Tibial nerve (tissue), 4 donors: ENCODE results near the gene MDP1. TPM values are rescaled to one million over a fixed set of nuclear protein-coding genes. Genes with fewer than 3 reads are reported as not detected.
A peak's percentile ranks its signal among the peaks of the same experiment; 100 is the strongest.

Experiments
- DNase-seq, 2 donors: peaks; one replicate each; pipeline ENCODE4 v3.0.0-alpha.2; 2019; ENCODE audit warnings: low spot score in 2 of 2
- H3K27ac ChIP-seq, 4 donors: fragments of 200-600 bp; sonication (generic) in 3 of 4; one replicate each; pipeline ENCODE4 v1.5.1; 2017 to 2019; ENCODE audit warnings: mild to moderate bottlenecking in 1 of 4
- H3K27me3 ChIP-seq, 2 donors: fragments of 200-600 bp; sonication (generic) in 1 of 2; one replicate each; pipeline versions ENCODE4 v1.5.1 to v1.6.0; 2017 to 2019
- H3K36me3 ChIP-seq, 3 donors: fragments of 200-600 bp; sonication (generic); one replicate each; pipeline ENCODE4 v1.5.1; 2018 to 2019
- H3K4me1 ChIP-seq, 4 donors: fragments of 200-600 bp; sonication (generic) in 3 of 4; one replicate each; pipeline ENCODE4 v1.5.1; 2017 to 2019
- H3K4me3 ChIP-seq, 4 donors: fragments of 200-600 bp; sonication (generic) in 3 of 4; one replicate each; pipeline ENCODE4 v1.5.1; 2017 to 2019; ENCODE audit warnings: mild to moderate bottlenecking in 1 of 4, moderate library complexity in 1 of 4
- H3K9me3 ChIP-seq, 4 donors: fragments of 200-600 bp; sonication (generic) in 3 of 4; one replicate each; pipeline ENCODE4 v1.5.1; 2017 to 2019
- CTCF ChIP-seq, 5 experiments: fragments of 200-600 bp in 3 of 5; fragments of 450-650 bp in 2 of 5; sonication (generic) in 3 of 5; IDR thresholded peaks; one replicate each; pipeline ENCODE4 v1.5.1; 2016 to 2019; ENCODE audit warnings: antibody characterized with exemption in 5 of 5, mild to moderate bottlenecking in 3 of 5, moderate library complexity in 2 of 5
- EP300 ChIP-seq, 2 donors: sonication (generic); formaldehyde crosslinking; IDR thresholded peaks; one replicate each; pipeline ENCODE4 v1.6.1; 2017; ENCODE audit warnings: antibody characterized with exemption in 2 of 2, mild to moderate bottlenecking in 1 of 2
- POLR2A ChIP-seq, 2 donors: fragments of 450-650 bp; IDR thresholded peaks; one replicate each; pipeline ENCODE4 v1.6.1; 2017; ENCODE audit warnings: antibody characterized with exemption in 2 of 2, mild to moderate bottlenecking in 2 of 2, moderate library complexity in 2 of 2
- WGBS, 2 donors: methylation state at CpG; one replicate each; pipeline ENCODE4 v1.1.5; 2018; 5-methylcytosine and 5-hydroxymethylcytosine counted together
- total RNA-seq, 4 donors: library from RNA; depleted of rRNA; stranded (reverse); fragments of >200 nt; gene quantifications; one replicate each; pipeline ENCODE4 v1.1.0, GENCODE V29; 2016

MDP1 gene
- total RNA-seq, 4 donors from 2014 or later: 16.5 to 48.3 (median 28.9) TPM

- Histone ChIP-seq H3K4me1 (peaks cover 0 to 41% (median 25%) of the 10 kb centered on the region in 4 donors), H3K4me3 (peak within 1 kb of the TSS; percentile 55 to 89 (median 70)), H3K9me3 (no peaks in the 10 kb centered on the region), H3K27ac (peak within 1 kb of the TSS; percentile 79 to 98 (median 94)), H3K36me3 (peaks cover 0 to 49% (median 15%) of the 10 kb centered on the region in 3 donors), H3K27me3 (no peaks in the 10 kb centered on the region)
- 0 to 1% methylated on average over 44 to 52 of the region's 53 CpGs for WGBS, 2 donors
- peak; percentile 94 to 96 for DNase-seq
- peak; percentile 62 to 98 for TF ChIP-seq EP300 (IDR thresholded peaks at IDR 0.05)
- TF ChIP-seq POLR2A (IDR thresholded peaks at IDR 0.05): peak; percentile 89 to 91
- peak in 2 of 5 experiments; percentile 48 to 51 for TF ChIP-seq CTCF (IDR thresholded peaks at IDR 0.05)
Measured at GRCh38 chr14:24212924-24213865, 2.7 kb downstream of the MDP1 start, which contains the start of gene CHMP4A. CHMP4A (minus strand) TSS chr14:24213488; CDS start chr14:24213439, 49 bp downstream.

GRCh38 chr14:24211311-24211710, 4.6 kb downstream of the MDP1 start:
- peaks cover 0 to 52% (median 22%) of the 10 kb centered on the region in 3 donors for H3K36me3 ChIP-seq
- H3K27me3 ChIP-seq: no peaks in the 10 kb centered on the region
- H3K4me1 ChIP-seq: peaks cover 0 to 40% (median 25%) of the 10 kb centered on the region in 4 donors
- DNase-seq: no peak
- H3K27ac ChIP-seq: no peak overlapping the region
- H3K9me3 ChIP-seq: no peaks in the 10 kb centered on the region
- no peak for TF ChIP-seq EP300 (IDR thresholded peaks at IDR 0.05)
- no peak for TF ChIP-seq CTCF (IDR thresholded peaks at IDR 0.05)
- TF ChIP-seq POLR2A (IDR thresholded peaks at IDR 0.05): no peak
- no peak overlapping the region for H3K4me3 ChIP-seq
- WGBS, 2 donors: 89 to 93% methylated on average over 6 of the region's 6 CpGs

GRCh38 chr14:24207625-24208024, 8.2 kb downstream of the MDP1 start:
- Histone ChIP-seq H3K36me3 (peaks cover 0 to 85% (median 27%) of the 10 kb centered on the region in 3 donors), H3K9me3 (no peaks in the 10 kb centered on the region), H3K4me1 (peaks cover 0 to 12% (median 9%) of the 10 kb centered on the region in 4 donors), H3K27ac (no peak overlapping the region), H3K4me3 (no peak overlapping the region), H3K27me3 (no peaks in the 10 kb centered on the region)
- TF ChIP-seq CTCF (IDR thresholded peaks at IDR 0.05): no peak
- no peak for TF ChIP-seq EP300 (IDR thresholded peaks at IDR 0.05)
- TF ChIP-seq POLR2A (IDR thresholded peaks at IDR 0.05): no peak
- WGBS, 2 donors: 94 to 100% methylated on average over 2 of the region's 2 CpGs
- DNase-seq: no peak

- 93 to 96% methylated on average over 5 of the region's 5 CpGs for WGBS, 2 donors
- Histone ChIP-seq H3K4me1 (peaks cover 0 to 8% (median 5%) of the 10 kb centered on the region in 4 donors), H3K9me3 (no peaks in the 10 kb centered on the region), H3K27ac (no peak overlapping the region), H3K27me3 (no peaks in the 10 kb centered on the region), H3K36me3 (peaks cover 0 to 88% (median 27%) of the 10 kb centered on the region in 3 donors), H3K4me3 (no peak overlapping the region)
- no peak for DNase-seq
- TF ChIP-seq POLR2A (IDR thresholded peaks at IDR 0.05) (no peak), CTCF (IDR thresholded peaks at IDR 0.05) (no peak), EP300 (IDR thresholded peaks at IDR 0.05) (no peak)
Measured at GRCh38 chr14:24207104-24207551, 8.7 kb downstream of the MDP1 start.
